Upper lobe of right lung (tissue), 1 donor: Measurements from ENCODE around the gene NLN. TPM values are rescaled to one million over a fixed set of nuclear protein-coding genes. Genes with fewer than 3 reads are reported as not detected.
"Not testable (repeated sequence)": the region's sequence is repeated elsewhere in the genome, so short reads cannot be mapped to it uniquely, and the experiment has no call there.

Source experiments
- ATAC-seq: fragments of 200-7000 bp; cut with Tn5 transposase; one replicate; pipeline ENCODE4 v1.9.1; 2020; ENCODE audit warnings: mild to moderate bottlenecking, moderate library complexity
- DNase-seq: peaks from one replicate; pipeline ENCODE4 v3.0.0-alpha.2; 2020
- H3K27ac ChIP-seq: fragments of 200-600 bp; one replicate; pipeline ENCODE4 v1.8.0; 2022
- H3K27me3 ChIP-seq: fragments of 200-600 bp; one replicate; pipeline ENCODE4 v1.8.0; 2022; ENCODE audit warnings: mild to moderate bottlenecking
- H3K36me3 ChIP-seq: fragments of 200-600 bp; one replicate; pipeline ENCODE4 v1.8.0; 2022
- H3K4me1 ChIP-seq: fragments of 200-600 bp; one replicate; pipeline ENCODE4 v1.8.0; 2022
- H3K4me3 ChIP-seq: fragments of 200-600 bp; one replicate; pipeline ENCODE4 v1.8.0; 2022; ENCODE audit warnings: mild to moderate bottlenecking
- H3K9me3 ChIP-seq: fragments of 200-600 bp; one replicate; pipeline ENCODE4 v1.8.0; 2022
- CTCF ChIP-seq: fragments of 200-600 bp; IDR thresholded peaks from one replicate; pipeline ENCODE4 v1.8.0; 2022; ENCODE audit warnings: antibody characterized with exemption
- intact Hi-C: fragments of 100-400 bp; cut with DNase I; formaldehyde crosslinking; loops from one replicate; pipeline ENCODE4 v1.11.0; 2022
- long read RNA-seq: library from polyadenylated mRNA; unstranded; transcript quantifications from one replicate; pipeline ENCODE4 v2.0.0, GENCODE V29; 2021
- total RNA-seq: library from RNA; stranded (reverse); fragmentation: NEBNext Ultra II Directional; extraction: Animal tissue kit (Norgen Biotek cat#: 25700); gene quantifications from one replicate; pipeline ENCODE4 v1.2.1, GENCODE V29; 2021
- donor health status: DM: no; HTN: yes; CAD: no; lungs with severe emphysema.

NLN gene
- total RNA-seq: 15.8 TPM
- long read RNA-seq, full-length matches to known transcripts: 22 of 29 reads
- long read RNA-seq, partial matches to known transcripts: 0 of 29 reads
- long read RNA-seq, other reads (novel, unspliced or antisense): 7 of 29 reads

GRCh38 chr5:65721720-65722574 is at the start of gene NLN, which contains the start of gene SGTB:
TSS of gene NLN (plus strand) at chr5:65722205. CDS start at chr5:65722374, 169 bp downstream.
TSS of gene SGTB (minus strand) at chr5:65722109. CDS start at chr5:65720807, 1,302 bp downstream.
- TF ChIP-seq CTCF: no peak
- peak within 1 kb of the TSS; percentile 84 for H3K27ac ChIP-seq
- intact Hi-C loops: no loop called here

GRCh38 chr5:65672796-65673195 is 49.2 kb upstream of the NLN start:
- no peaks in the 10 kb centered on the region for H3K9me3 ChIP-seq
- peaks cover 9% of the 10 kb centered on the region for H3K36me3 ChIP-seq
- ATAC-seq (peak; percentile 40), DNase-seq (no peak)
- no peak for TF ChIP-seq CTCF
- H3K27ac ChIP-seq: no peak overlapping the region
- no peaks in the 10 kb centered on the region for H3K4me1 ChIP-seq
- no peaks in the 10 kb centered on the region for H3K27me3 ChIP-seq
- H3K4me3 ChIP-seq: no peak overlapping the region
- intact Hi-C loops: no loop called here

More at GRCh38 chr5:65721720-65722574, at the start of gene NLN, which contains the start of gene SGTB:
- DNase-seq (peak; percentile 93), ATAC-seq (peak; percentile 100)
- Histone ChIP-seq H3K4me1 (no peaks in the 10 kb centered on the region), H3K4me3 (peak within 1 kb of the TSS; percentile 91), H3K9me3 (no peaks in the 10 kb centered on the region), H3K27me3 (no peaks in the 10 kb centered on the region), H3K36me3 (peaks cover 6% of the 10 kb centered on the region)

GRCh38 chr5:65674749-65675148 is 47.3 kb upstream of the NLN start:
- intact Hi-C loops: no loop called here
- no peak for DNase-seq
- H3K9me3 ChIP-seq: no peaks in the 10 kb centered on the region
- no peak overlapping the region for H3K4me3 ChIP-seq
- TF ChIP-seq CTCF: no peak
- H3K27ac ChIP-seq: no peak overlapping the region
- no peaks in the 10 kb centered on the region for H3K4me1 ChIP-seq
- H3K27me3 ChIP-seq: no peaks in the 10 kb centered on the region
- H3K36me3 ChIP-seq: peaks cover 17% of the 10 kb centered on the region
- ATAC-seq: no peak

GRCh38 chr5:65676056-65676455 is 45.9 kb upstream of the NLN start:
- H3K27me3 ChIP-seq, H3K9me3 ChIP-seq, intact Hi-C loops, H3K4me3 ChIP-seq, DNase-seq, H3K4me1 ChIP-seq, H3K27ac ChIP-seq: not testable (repeated sequence)
- H3K36me3 ChIP-seq: peaks cover 23% of the 10 kb centered on the region
- peak; percentile 26 for ATAC-seq

- no peak overlapping the region for H3K4me3 ChIP-seq
- DNase-seq (no peak), ATAC-seq (no peak)
- TF ChIP-seq CTCF: no peak
- H3K4me1 ChIP-seq: no peaks in the 10 kb centered on the region
- no peaks in the 10 kb centered on the region for H3K27me3 ChIP-seq
- H3K36me3 ChIP-seq: peaks cover 25% of the 10 kb centered on the region
- H3K27ac ChIP-seq: no peak overlapping the region
- intact Hi-C loops: no loop called here
- no peaks in the 10 kb centered on the region for H3K9me3 ChIP-seq
Observed at GRCh38 chr5:65682148-65682547, 39.9 kb upstream of the NLN start.

- no peaks in the 10 kb centered on the region for H3K27me3 ChIP-seq
- no peak for TF ChIP-seq CTCF
- intact Hi-C loops: no loop called here
- H3K27ac ChIP-seq: no peak overlapping the region
- ATAC-seq (no peak), DNase-seq (no peak)
- no peak overlapping the region for H3K4me3 ChIP-seq
- no peaks in the 10 kb centered on the region for H3K36me3 ChIP-seq
- no peaks in the 10 kb centered on the region for H3K9me3 ChIP-seq
- no peaks in the 10 kb centered on the region for H3K4me1 ChIP-seq
Observed at GRCh38 chr5:65693121-65693520, 28.9 kb upstream of the NLN start.
